NCI-H69 (cell line): ENCODE measurements around the gene DOK7.

Experiments used
- DNase-seq: peaks from one replicate; lab custom pipeline; 2025; lab: John Stamatoyannopoulos, UW

DOK7 gene

GRCh38 chr4:3487861-3488260 lies 24.8 kb downstream of the DOK7 start:
- no peak for DNase-seq

- no peak for DNase-seq
Observed at GRCh38 chr4:3488820-3489219, 25.7 kb downstream of the DOK7 start.

GRCh38 chr4:3489451-3489962 lies 26.4 kb downstream of the DOK7 start:
- DNase-seq, result no peak

GRCh38 chr4:3491681-3492405 lies 28.7 kb downstream of the DOK7 start:
- peak; percentile 47 for DNase-seq

- DNase-seq, result no peak
Observed at GRCh38 chr4:3492741-3493719, 29.9 kb downstream of the DOK7 start.

- no peak for DNase-seq
Observed at GRCh38 chr4:3493720-3494461, 30.8 kb downstream of the DOK7 start.

- no peak for DNase-seq
Observed at GRCh38 chr4:3494462-3494871, 31.4 kb downstream of the DOK7 start.

GRCh38 chr4:3495204-3495975 lies 32.3 kb downstream of the DOK7 start:
- DNase-seq, result no peak

- no peak for DNase-seq
Observed at GRCh38 chr4:3496021-3496420, 32.9 kb downstream of the DOK7 start.

GRCh38 chr4:3497095-3497494 lies 34.0 kb downstream of the DOK7 start:
- DNase-seq, result no peak

- no peak for DNase-seq
Observed at GRCh38 chr4:3497523-3498389, 34.6 kb downstream of the DOK7 start.

GRCh38 chr4:3498407-3498806 lies 35.3 kb downstream of the DOK7 start:
- DNase-seq, result no peak

- no peak for DNase-seq
Observed at GRCh38 chr4:3498901-3499510, 35.9 kb downstream of the DOK7 start.

GRCh38 chr4:3499710-3500109 lies 36.6 kb downstream of the DOK7 start:
- no peak for DNase-seq

- no peak for DNase-seq
Observed at GRCh38 chr4:3500111-3500510, 37.0 kb downstream of the DOK7 start.

- DNase-seq, result no peak
Observed at GRCh38 chr4:3500634-3501101, 37.6 kb downstream of the DOK7 start.

- no peak for DNase-seq
Observed at GRCh38 chr4:3501126-3501824, 38.2 kb downstream of the DOK7 start.

GRCh38 chr4:3501825-3502425 lies 38.8 kb downstream of the DOK7 start:
- DNase-seq, result no peak
